ENCODE data around the gene MLLT3.

GRCh38 chr9:20441166-20441565, 181.1 kb downstream of the MLLT3 start:
- TF ChIP-seq CTCF (conservative IDR thresholded peaks at IDR 0.05; ENCODE audit: low read depth, low read length) (no peak), EZH2 (IDR thresholded peaks at IDR 0.05; ENCODE audit: borderline replicate concordance, low read depth, low read length, poor library complexity, severe bottlenecking) (no peak)
